ENCODE results near the gene NLRC5. TPM values are rescaled to one million over a fixed set of nuclear protein-coding genes. Genes with fewer than 3 reads are reported as not detected.

The NLRC5 gene
- total and polyA plus RNA-seq, 9 of the 15 experiments (the other 6 are each of a cell fraction or from before 2014, with no cell fraction given), result 0.59 to 0.71 TPM; not detected in 7

DNA sequence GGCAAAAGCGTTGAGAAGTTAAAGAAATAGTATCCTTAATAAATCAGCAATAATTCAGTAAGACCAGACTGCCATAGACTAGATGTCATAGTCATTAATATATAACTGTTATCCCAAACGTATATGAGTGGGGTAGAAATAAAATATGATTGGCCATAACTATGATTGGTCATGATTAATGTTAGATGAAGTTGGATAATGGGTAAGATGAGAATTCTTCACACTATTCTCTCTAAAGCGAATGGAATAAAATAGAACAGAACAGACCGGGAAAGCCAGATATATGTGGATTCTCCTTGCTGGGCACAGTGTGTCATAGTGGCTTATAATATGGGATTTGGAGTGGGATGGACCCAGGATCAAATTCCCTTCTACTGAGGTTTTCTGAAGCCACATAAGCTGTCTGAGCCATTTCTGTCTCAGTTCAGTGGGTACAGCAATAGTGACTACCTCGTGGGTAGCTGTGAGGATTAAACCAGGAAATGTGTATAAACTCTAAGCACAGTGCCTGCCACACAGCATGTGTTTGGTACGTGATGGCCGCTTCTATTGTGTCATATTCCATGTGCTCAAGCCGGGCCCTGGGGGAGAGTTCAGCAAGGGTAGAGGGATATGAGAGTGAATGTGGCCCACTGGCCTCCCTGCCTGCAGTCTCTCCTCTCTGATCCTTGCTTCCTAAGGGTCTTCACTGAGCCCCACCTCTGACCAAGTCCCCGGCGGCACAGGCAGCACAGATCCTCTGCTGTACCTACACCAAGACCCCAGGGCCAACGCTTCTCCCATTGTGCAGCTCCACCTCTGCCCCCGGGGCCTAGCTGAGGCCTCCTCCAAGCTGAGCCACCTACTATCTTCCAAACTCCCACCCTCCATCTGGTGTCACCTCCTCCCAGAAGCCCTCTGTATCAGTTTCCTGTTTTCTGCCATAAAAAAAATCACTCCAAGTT, 23.9 kb upstream of the NLRC5 start:
- Histone ChIP-seq H3K4me1 (replicated peaks in 1 of 2; ENCODE audit: control insufficient read depth in 2 of 2, insufficient read depth in 2 of 2, low read length in 2 of 2) (peaks cover 4 to 22% of the 10 kb centered on the region in 2 experiments; a peak in 4 of 5 replicates), H3K27ac (ENCODE audit: extremely low read depth, low read depth, low read length) (no peak overlapping the region), H3K9me1 (ENCODE audit: control insufficient read depth, insufficient read depth, low read length) (no peaks in the 10 kb centered on the region), H3K36me3 (ENCODE audit: control insufficient read depth, insufficient read depth, low read length) (no peaks in the 10 kb centered on the region), H2AFZ (ENCODE audit: low read depth, low read length) (peak overlapping the region; percentile 87), H3K27me3 (ENCODE audit: control insufficient read depth in 2 of 2, insufficient read depth in 2 of 2, low read length in 2 of 2) (peaks cover 0 to 6% of the 10 kb centered on the region in 2 experiments; a peak in 3 of 5 replicates), H3K79me2 (ENCODE audit: control insufficient read depth, insufficient read depth, low read length) (no peaks in the 10 kb centered on the region), H3K9me3 (replicated peaks; ENCODE audit: control insufficient read depth, insufficient read depth, low read depth, low read length) (no peaks in the 10 kb centered on the region), H3K9ac (ENCODE audit: insufficient read depth in 1 of 2, low read depth in 2 of 2, low read length in 2 of 2) (no peak overlapping the region), H3K4me2 (ENCODE audit: insufficient read depth, low read length) (no peak overlapping the region; the same call in 1 of the 2 replicates), H4K20me1 (replicated peaks; ENCODE audit: control insufficient read depth, insufficient read depth, low read length) (no peaks in the 10 kb centered on the region), H3K4me3 (no peak overlapping the region)
- FAIRE-seq (peak; percentile 37), DNase-seq (ENCODE audit: extremely low read depth in 1 of 4, low spot score in 3 of 4) (no peak), ATAC-seq (no peak)
- 61% methylated on average over 12 of the region's 12 CpGs for WGBS (ENCODE audit: insufficient coverage, low coverage, missing lambda C conversion rate)
- in situ Hi-C loops (cut with MboI) (no loop called here), intact Hi-C loops (cut with micrococcal nuclease) (no loop called here)
- ChIA-PET POLR2A (interaction anchor here (0.6 to 1.5 kb wide), 7 partner anchors 15 to 186 kb away, joined by 3 to 4 read pairs (median 3); no protein-coding TSS in a partner anchor), CTCF (ENCODE audit: low intra/inter-chr PET ratio) (interaction anchor here (0.6 to 2.0 kb wide), 4 partner anchors 79 to 497 kb away, joined by 3 to 6 read pairs (median 4); no protein-coding TSS in a partner anchor)
- BruUV-seq (replicated peaks), result no TSS peak
- TF ChIP-seq BCOR (IDR thresholded peaks at IDR 0.05), result peak; percentile 53; the same call in 1 of the 2 replicates
- TF ChIP-seq CEBPG (CRISPR knock-in tag; IDR thresholded peaks at IDR 0.05), result no peak
- TF ChIP-seq CEBPG (tag; conservative IDR thresholded peaks at IDR 0.05 in 1 of 2, IDR thresholded peaks at IDR 0.05 in 1 of 2), result peak in 1 of 2 experiments; percentile 51; a peak in 1 of 4 replicates
- TF ChIP-seq CEBPB (tag; IDR thresholded peaks at IDR 0.05), result peak; percentile 80
- 0 out of 2 replicates have a peak, but pooled peaks have one; percentile 8 for TF ChIP-seq SMARCC2 (IDR thresholded peaks at IDR 0.05; ENCODE audit: low read depth)
- TF ChIP-seq NFIX (CRISPR knock-in tag; IDR thresholded peaks at IDR 0.05; ENCODE audit: low read depth), result no peak
- no peak for TF ChIP-seq SRSF9 (IDR thresholded peaks at IDR 0.05; ENCODE audit: borderline replicate concordance, low read depth, low read length)
- TF ChIP-seq, protein P1, sequence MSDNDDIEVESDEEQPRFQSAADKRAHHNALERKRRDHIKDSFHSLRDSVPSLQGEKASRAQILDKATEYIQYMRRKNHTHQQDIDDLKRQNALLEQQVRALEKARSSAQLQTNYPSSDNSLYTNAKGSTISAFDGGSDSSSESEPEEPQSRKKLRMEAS (CRISPR knock-in tag; IDR thresholded peaks at IDR 0.05), result peak; percentile 39; the same call in 1 of the 2 replicates
- TF ChIP-seq ZFP36 (IDR thresholded peaks at IDR 0.05; ENCODE audit: low read depth, low read length, partially characterized antibody), result peak; percentile 92
